Caco-2 (cell line): ENCODE data around the gene AMZ2. TPM values are rescaled to one million over a fixed set of nuclear protein-coding genes. Genes with fewer than 3 reads are reported as not detected.
"Not testable (repeated sequence)": the region's sequence is repeated elsewhere in the genome, so short reads cannot be mapped to it uniquely, and the experiment has no call there.

Experiments
- BruUV-seq: library from RNA; stranded (reverse); fragments of 400-500 nt; replicated peaks from 2 replicates; lab custom pipeline; 2021; lab: Mats Ljungman, UMichigan
- CTCF ChIA-PET: fragments of 300-600 bp; sonication (Branson Sonifier 250); formaldehyde crosslinking; loops from one replicate; lab custom pipeline; 2022; ENCODE audit warnings: antibody characterized with exemption; lab: Charles Lee
- POLR2A ChIA-PET: fragments of 300-600 bp; sonication (Branson Sonifier 250); formaldehyde crosslinking; loops from one replicate; lab custom pipeline; 2022; ENCODE audit warnings: antibody characterized with exemption; lab: Charles Lee
- DNase-seq, 2 experiments: peaks; one replicate each; pipeline versions ENCODE4 v3.0.0 to v3.0.0-alpha.2; 2020 to 2022
- H3K27me3 ChIP-seq: replicated peaks from 2 replicates; pipeline ENCODE4 v1.6.0; 2011; ENCODE audit warnings: low read length; ENCODE audit not compliant: control insufficient read depth, insufficient read depth
- H3K36me3 ChIP-seq: 2 replicates; pipeline ENCODE4 v1.5.1; 2011; ENCODE audit warnings: low read length; ENCODE audit not compliant: control insufficient read depth, insufficient read depth
- H3K4me1 ChIP-seq: fragments of 250-450 bp; sonication (Bioruptor Pico); 2 replicates; pipeline ENCODE4 v1.5.1; 2020; ENCODE audit warnings: mild to moderate bottlenecking
- H3K4me3 ChIP-seq: 2 replicates; pipeline ENCODE4 v1.5.1; 2011; ENCODE audit warnings: low read depth, mild to moderate bottlenecking, control low read depth, low read length
- H3K9me3 ChIP-seq: fragments of 250-450 bp; sonication (Bioruptor Pico); 2 replicates; pipeline ENCODE4 v1.5.1; 2020; ENCODE audit warnings: mild to moderate bottlenecking, moderate library complexity
- H3K27ac Mint-ChIP-seq: one replicate; pipeline ENCODE4 v1.8.0; 2022; ENCODE audit warnings: mixed read lengths; ENCODE audit not compliant: unreplicated experiment
- H3K27me3 Mint-ChIP-seq: one replicate; pipeline ENCODE4 v1.8.0; 2022; ENCODE audit warnings: mixed read lengths; ENCODE audit not compliant: insufficient read depth, unreplicated experiment
- H3K36me3 Mint-ChIP-seq: one replicate; pipeline ENCODE4 v1.8.0; 2022; ENCODE audit warnings: mild to moderate bottlenecking, mixed read lengths; ENCODE audit not compliant: insufficient read depth, unreplicated experiment
- H3K4me1 Mint-ChIP-seq: one replicate; pipeline ENCODE4 v1.8.0; 2022; ENCODE audit warnings: low read depth, mixed read lengths; ENCODE audit not compliant: unreplicated experiment
- H3K4me3 Mint-ChIP-seq: one replicate; pipeline ENCODE4 v1.8.0; 2022; ENCODE audit warnings: mild to moderate bottlenecking, moderate library complexity, mixed read lengths; ENCODE audit not compliant: unreplicated experiment
- H3K9me3 Mint-ChIP-seq: one replicate; pipeline ENCODE4 v1.8.0; 2022; ENCODE audit warnings: mixed read lengths; ENCODE audit not compliant: unreplicated experiment
- CTCF ChIP-seq, 2 experiments: fragments of 200-600 bp in 1 of 2; IDR thresholded peaks; 1 replicate in 1 of 2; 2 replicates in 1 of 2; pipeline versions ENCODE4 v1.5.1 to v1.8.0; 2011 to 2022; ENCODE audit warnings: antibody characterized with exemption in 1 of 2, control low read depth in 1 of 2, inconsistent platforms in 1 of 2, low read depth in 1 of 2, low read length in 1 of 2, mild to moderate bottlenecking in 1 of 2, moderate library complexity in 1 of 2; ENCODE audit not compliant: insufficient read depth in 1 of 2, severe bottlenecking in 1 of 2, unreplicated experiment in 1 of 2
- intact Hi-C: fragments of 100-400 bp; cut with micrococcal nuclease; formaldehyde crosslinking; loops from one replicate; pipeline ENCODE4 v1.10.0; 2022; ENCODE audit not compliant: unreplicated experiment
- total RNA-seq: library from RNA; stranded (reverse); gene quantifications from 2 replicates; pipeline ENCODE4 v1.2.3, GENCODE V29; 2022

The AMZ2 gene
- total RNA-seq, 1 experiment from 2014 or later, result 60.2 TPM

GRCh38 chr17:68273722-68274121, 25.9 kb downstream of the AMZ2 start:
- Mint-ChIP-seq H3K4me1 (no peaks in the 10 kb centered on the region), H3K27ac (no peak overlapping the region), H3K27me3 (no peaks in the 10 kb centered on the region), H3K36me3 (no peaks in the 10 kb centered on the region), H3K9me3 (no peaks in the 10 kb centered on the region), H3K4me3 (no peak overlapping the region)
- H3K4me1 ChIP-seq, result no peaks in the 10 kb centered on the region
- H3K4me3 ChIP-seq, result no peak overlapping the region
- POLR2A ChIA-PET, result no interaction called here
- peaks cover 18% of the 10 kb centered on the region for H3K9me3 ChIP-seq
- no peak for TF ChIP-seq CTCF (IDR thresholded peaks at IDR 0.05; ENCODE audit: insufficient read depth in 1 of 2, low read depth in 1 of 2, low read length in 1 of 2, severe bottlenecking in 1 of 2, unreplicated experiment in 1 of 2)
- intact Hi-C loops, result no loop called here
- CTCF ChIA-PET, result no interaction called here
- no peak for DNase-seq
- BruUV-seq, result no TSS peak
- H3K27me3 ChIP-seq, result no peaks in the 10 kb centered on the region
- H3K36me3 ChIP-seq, result no peaks in the 10 kb centered on the region

- H3K4me3 ChIP-seq, DNase-seq, POLR2A ChIA-PET, H3K36me3 Mint-ChIP-seq, H3K9me3 Mint-ChIP-seq, H3K4me1 ChIP-seq, H3K4me1 Mint-ChIP-seq, H3K27me3 ChIP-seq, intact Hi-C loops, BruUV-seq, H3K4me3 Mint-ChIP-seq, H3K27me3 Mint-ChIP-seq, CTCF ChIA-PET, H3K36me3 ChIP-seq, H3K27ac Mint-ChIP-seq: not testable (repeated sequence)
- peaks cover 18% of the 10 kb centered on the region for H3K9me3 ChIP-seq
Observed at GRCh38 chr17:68276339-68276738, 28.5 kb downstream of the AMZ2 start.

GRCh38 chr17:68277807-68278206, 30.0 kb downstream of the AMZ2 start:
- no TSS peak for BruUV-seq
- H3K36me3 ChIP-seq, result no peaks in the 10 kb centered on the region
- POLR2A ChIA-PET, result no interaction called here
- no peak overlapping the region for H3K27ac Mint-ChIP-seq
- no peak overlapping the region for H3K4me3 ChIP-seq
- H3K9me3 Mint-ChIP-seq, result peaks cover 10% of the 10 kb centered on the region
- no peaks in the 10 kb centered on the region for H3K4me1 Mint-ChIP-seq
- no peaks in the 10 kb centered on the region for H3K27me3 ChIP-seq
- no peaks in the 10 kb centered on the region for H3K4me1 ChIP-seq
- intact Hi-C loops, result no loop called here
- peaks cover 18% of the 10 kb centered on the region for H3K9me3 ChIP-seq
- H3K36me3 Mint-ChIP-seq, result peaks cover 4% of the 10 kb centered on the region
- CTCF ChIA-PET, result no interaction called here
- no peak for DNase-seq
- H3K27me3 Mint-ChIP-seq, result no peaks in the 10 kb centered on the region
- no peak overlapping the region for H3K4me3 Mint-ChIP-seq
- no peak for TF ChIP-seq CTCF (IDR thresholded peaks at IDR 0.05; ENCODE audit: insufficient read depth in 1 of 2, low read depth in 1 of 2, low read length in 1 of 2, severe bottlenecking in 1 of 2, unreplicated experiment in 1 of 2)

GRCh38 chr17:68281965-68282364, 34.1 kb downstream of the AMZ2 start:
- H3K27ac Mint-ChIP-seq, BruUV-seq, H3K27me3 ChIP-seq, H3K4me1 ChIP-seq, H3K27me3 Mint-ChIP-seq, H3K4me3 Mint-ChIP-seq, H3K4me3 ChIP-seq, H3K36me3 Mint-ChIP-seq, POLR2A ChIA-PET, intact Hi-C loops, H3K4me1 Mint-ChIP-seq, DNase-seq, H3K9me3 Mint-ChIP-seq, CTCF ChIA-PET, H3K36me3 ChIP-seq: not testable (repeated sequence)
- H3K9me3 ChIP-seq, result peaks cover 14% of the 10 kb centered on the region
